Fibroblast of upper back skin (primary cell): Measurements from ENCODE around the gene MCTP2.

Source experiments
- DNase-seq: peaks from one replicate; pipeline ENCODE4 v3.0.0-alpha.2; 2013

MCTP2 gene

DNA sequence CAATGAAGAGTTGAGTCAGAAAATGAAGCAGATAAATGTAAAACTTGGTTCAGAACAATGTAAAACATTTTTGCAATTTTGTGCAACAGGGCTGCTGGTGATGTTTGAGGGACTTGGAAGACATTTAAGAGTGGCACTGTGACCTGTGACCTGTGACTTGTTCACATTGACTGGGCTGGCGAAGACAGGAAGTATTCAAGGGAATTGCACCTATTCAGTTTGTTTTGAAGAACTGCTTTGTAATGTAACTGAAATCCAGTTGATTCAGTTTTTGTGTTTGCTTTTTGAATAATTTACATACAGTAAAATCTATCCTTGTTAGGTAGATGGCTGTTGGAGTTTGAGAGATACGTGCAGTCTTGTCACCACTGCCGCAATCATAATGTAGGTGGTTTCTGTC lies 35.4 kb downstream of the MCTP2 start:
- DNase-seq = no peak

DNA sequence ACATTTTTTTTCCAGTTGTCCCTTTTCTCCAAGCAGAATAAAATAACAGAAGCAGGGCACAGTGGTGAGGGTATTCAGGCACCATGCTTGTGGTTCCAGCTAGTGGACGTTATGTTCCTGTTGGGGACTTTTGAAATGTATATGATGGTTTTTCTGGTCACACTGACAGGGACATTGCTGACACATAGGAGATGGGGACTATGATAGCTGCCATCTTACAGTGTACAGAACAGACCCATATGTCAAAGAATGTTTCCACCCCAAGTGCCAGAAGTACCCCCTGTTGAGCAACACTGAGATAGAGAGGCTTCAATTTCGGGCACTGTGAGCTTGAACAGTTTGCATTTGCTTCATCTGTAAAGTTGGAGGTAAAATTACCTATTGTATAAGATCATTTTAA lies 38.6 kb downstream of the MCTP2 start:
- no peak for DNase-seq

DNA sequence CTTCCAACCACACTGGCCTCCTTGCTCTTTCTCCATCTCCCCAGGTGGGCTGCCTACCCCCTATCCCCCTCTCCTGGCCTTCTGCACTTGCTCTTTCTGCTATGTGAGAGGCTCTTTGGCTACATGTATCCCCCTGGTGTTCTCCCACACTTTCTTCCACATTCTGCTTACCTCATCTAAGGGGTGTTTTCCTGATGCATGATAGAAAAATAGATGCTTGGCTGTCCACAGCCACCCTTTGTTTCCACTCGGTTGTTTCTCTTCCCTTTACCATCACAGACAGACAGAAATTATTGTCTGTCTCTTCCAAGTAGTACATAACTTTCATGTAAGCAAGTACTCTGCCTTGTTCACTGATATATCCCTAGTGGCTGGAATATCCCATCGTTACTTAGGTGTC lies 39.2 kb downstream of the MCTP2 start:
- DNase-seq = no peak

DNA sequence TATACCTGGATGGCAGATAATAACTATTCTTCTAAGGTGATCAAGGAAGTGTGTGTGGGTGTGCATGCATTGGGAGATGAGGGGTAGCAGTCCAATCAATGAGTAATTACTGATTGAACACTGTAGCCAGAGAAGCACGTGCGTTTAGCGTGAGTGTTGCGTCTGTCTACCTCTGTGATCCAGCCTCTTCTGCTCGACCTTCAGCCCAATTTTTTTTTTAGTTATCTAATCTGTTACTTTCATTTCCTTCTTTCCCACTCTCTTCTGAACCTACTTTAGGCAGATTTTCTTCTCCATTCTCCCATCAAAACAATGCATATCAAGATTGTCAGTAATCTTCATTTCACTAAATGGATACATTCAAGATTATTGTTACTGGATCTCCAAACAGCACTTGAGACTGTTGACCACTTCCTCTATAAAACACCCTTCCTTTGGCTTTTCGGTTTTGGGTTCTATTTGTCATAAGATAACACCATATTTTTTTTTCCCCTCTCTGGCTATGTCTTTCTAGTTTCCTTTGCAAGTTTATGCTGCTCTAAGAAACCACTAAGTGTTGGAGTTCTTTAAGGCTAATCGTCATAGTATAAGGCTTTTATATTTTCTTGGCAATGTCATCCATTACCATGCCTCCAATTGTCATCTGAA lies 41.0 kb downstream of the MCTP2 start:
- DNase-seq = no peak

DNA sequence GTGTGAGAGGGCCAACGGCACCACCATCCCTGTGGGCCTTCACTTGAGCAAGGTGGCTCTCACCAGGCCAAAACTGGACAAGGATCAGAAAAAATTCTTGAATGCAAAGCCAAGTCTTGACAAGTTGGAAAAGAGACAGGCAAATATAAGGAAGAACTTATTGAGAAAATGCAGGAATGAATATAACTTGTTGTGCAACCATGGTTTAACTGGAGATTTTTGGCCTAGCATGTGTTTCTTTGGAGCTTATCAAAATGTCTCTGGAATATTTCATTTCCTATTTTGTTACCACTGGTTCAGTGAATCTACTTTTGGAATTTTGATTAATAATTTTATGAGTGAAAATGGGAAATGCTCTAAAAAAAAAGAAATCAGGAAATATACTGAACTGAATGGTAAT lies 42.5 kb downstream of the MCTP2 start:
- DNase-seq = no peak

DNA sequence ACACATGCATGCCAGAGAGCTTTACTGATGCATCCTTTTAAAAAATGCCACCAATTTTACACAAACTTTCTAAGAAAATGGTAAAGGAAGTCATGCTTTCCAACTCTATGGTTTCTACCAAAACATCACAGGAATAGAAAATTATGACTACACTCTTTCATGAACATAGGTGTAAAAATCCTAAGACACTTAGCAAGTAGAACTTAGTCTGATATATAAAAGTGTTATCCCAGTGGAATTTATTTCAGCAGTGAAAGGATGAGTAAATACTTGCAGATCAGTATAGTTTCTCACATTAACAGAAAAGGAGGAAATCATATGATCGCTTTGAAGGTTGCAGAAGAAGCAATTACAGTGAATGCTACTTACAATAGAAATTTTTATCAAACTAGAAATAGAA lies 43.4 kb downstream of the MCTP2 start:
- DNase-seq = no peak

DNA sequence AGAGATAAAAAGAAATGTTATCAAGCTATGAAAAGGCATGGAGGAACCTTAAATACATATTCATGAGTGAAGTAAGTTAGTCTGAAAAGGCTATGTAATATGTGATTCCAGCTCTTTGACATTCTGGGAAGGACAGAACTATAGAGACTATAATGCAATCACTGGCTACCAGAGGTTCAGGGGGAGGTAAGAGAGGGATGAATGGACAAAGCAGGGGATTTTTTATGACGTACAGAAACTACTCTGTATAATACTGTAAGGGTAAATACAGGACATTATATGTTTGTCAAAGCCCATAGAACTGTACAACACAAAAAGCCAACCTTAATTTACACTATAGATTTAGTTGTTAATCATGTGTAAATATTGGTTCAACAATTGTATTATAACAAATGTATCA lies 46.1 kb downstream of the MCTP2 start:
- no peak for DNase-seq

DNA sequence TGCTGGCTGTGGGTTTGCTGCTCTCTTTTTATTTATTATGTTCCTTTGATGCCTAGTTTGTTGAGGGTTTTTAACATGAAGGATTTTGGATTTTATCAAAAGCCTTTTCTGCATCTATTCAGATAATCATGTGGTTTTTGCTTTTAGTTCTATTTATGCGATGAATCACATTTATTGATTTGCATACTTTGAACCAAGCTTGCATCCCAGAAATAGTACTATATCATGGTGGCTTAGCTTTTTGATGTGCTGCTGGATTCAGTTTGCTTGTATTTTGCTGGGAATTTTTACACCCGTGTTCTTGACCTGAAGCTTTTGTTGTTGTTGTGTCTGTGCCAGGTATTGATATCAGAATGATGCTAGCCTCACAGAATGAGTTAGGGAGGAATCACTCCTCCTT lies 48.4 kb downstream of the MCTP2 start:
- no peak for DNase-seq

DNA sequence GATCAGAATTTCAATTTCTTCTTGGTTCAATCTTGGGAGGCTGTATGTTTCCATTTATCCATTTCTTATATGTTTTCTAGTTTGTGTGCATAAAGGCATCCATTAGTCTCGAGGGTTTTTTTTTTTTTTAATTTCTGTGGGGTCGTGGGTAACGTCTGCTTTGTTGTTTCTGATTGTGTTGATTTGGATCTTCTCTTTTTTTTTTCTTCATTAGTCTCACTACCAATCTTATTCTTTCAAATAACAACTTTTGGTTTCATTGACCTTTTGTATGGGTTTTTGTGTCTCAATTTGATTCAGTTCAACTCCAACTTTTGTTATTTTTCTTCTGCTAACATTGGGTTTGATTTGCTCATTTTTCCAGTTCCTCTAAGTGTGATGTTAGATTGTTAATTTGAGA lies 48.9 kb downstream of the MCTP2 start:
- no peak for DNase-seq

DNA sequence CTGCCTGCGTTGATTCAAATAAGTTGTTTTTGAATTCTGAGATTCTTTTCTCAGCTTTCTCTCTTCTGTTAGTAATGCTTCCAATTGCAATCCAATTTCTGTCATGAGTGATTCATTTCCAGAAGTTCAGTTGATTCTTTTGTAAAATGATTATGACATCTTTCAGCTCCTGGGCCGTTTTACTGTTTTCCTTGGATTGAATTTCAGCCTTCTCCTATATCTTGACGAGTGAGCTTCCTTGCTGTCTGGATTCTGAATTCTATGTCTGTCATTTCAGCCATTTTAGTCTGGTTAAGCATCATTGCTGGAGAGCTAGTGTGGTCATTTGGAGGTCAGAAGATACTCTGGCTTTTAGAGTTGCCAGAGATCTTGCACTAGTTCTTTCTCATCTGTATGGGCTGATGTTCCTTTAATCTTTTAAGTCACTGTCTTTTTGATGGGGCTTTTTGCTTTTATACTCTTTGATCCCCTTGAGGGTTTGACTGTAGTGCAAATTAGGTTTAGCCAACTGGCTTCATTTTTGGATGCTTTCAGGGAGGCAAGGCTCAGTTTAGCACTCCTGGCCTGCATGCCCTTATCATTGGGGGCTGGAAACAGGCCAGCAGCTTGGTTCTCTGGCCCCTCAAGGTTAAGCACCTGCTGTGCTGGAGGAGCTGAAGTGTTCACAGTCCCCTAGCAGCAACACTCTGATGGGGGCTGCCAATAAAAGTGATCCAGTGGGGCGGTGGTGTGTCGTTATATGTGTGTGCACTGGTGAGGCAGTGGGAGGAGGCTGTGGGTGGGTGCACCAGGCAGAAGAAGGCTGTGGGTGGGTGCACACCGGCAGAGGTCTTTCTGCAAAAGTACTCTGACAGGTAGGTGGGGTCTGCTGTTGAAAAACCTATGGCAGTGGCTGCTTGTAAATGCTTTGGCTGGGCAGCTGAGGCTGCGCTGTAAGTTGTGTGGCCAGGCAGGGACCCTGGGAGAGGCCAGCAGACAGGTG lies 51.2 kb downstream of the MCTP2 start:
- peak; percentile 65 for DNase-seq

DNA sequence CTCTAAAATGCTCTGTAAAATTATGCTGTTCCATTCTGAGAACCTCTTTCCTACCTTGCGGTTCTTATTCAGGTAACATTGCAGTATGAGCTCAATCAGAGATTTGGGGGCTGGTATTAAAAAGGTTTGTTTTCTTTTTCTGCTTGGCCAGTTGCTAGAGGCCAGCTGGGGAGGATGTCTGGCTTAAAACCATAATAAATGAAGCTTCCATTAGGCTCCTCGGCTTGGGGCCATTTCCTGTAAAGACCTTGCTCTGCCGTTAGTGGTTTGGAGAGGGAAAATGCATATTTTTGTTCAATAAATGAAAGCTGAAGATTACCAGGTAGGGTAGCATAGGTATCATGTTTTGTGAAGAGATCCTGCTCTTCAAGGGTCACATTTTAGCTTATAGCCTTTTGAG lies 55.2 kb downstream of the MCTP2 start:
- no peak for DNase-seq

DNA sequence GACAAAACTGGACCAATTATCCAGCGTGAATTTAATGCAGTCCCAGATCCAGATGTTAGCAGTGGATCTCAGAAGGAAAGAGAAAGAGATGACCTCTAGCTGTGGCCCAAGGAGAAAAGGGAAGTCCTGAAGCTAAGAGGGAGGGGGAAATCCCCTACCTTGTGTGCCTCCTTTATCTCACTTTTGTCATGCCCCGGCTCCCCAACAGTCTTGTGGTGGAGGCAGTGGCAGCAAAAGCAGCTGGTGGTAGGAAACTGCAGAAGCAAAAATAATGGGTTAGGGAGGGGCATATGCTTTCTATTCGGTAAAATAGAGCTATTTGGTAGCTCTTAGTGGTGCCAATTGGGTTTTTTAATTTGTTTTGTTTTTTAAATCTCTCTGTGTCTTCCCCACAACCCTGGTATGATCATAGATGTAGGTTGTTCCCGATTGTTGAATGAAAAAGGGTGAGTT lies 56.5 kb downstream of the MCTP2 start:
- no peak for DNase-seq

DNA sequence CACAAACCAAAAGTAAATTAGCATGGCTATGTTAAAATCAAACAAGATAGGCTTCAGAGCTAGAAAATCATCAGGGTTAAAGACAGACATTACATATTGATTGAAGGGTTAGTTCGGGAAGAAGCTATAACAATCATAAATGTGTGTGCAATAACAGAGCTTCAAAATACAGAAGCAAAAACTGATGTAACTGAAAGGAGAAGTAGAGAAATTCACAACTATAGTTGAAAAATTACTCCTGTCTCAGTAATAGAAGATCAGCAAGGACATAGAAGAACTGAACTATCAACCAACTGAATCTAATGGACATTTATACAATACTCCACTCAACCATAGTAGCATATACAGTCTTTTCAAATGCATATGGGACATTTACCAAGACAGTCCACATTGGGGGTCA lies 59.4 kb downstream of the MCTP2 start:
- DNase-seq = no peak

DNA sequence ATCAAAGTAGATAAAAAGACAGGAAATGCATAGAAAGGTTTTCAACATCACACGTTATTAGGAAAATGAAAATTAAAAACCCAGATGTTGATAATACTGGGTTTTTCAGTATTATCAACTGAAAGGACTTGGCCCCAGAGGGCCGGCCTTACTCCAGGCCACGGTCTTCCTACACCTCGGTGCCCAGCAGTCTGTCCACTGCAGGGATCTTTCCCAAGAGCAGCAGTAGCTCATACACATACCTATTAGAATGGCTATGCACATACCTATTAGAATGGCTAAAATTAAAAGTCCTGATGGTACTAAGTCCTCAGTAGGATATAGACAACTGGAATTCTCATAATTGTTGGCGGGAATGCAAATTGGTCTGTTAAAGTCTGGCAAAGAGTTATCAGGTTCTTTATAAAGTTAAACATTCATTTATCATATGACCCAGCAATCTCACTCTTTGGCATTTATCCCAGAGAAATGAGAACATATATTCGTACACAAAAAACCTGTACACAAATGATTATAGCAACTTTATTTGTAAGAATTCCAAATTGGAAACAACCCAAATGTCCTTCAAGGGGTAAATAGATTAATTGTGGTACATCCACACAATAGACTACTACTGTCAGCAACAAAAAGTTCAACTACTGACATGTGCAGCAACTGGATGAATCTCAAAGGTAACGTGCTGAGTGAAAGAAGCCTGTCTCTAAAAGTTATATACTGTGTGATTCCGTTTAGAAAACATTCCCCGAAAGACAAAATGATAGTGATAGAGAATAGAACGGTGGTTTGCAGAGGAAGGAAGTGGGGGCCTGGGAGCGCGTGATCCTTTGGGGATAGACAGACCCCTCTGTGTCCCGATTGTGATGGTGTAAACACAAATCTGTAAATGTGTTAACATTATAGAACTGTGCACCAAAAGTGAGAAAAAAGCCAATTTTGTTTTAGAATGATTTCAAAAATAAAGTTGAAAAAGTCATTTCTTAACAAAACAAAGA lies 62.3 kb downstream of the MCTP2 start:
- no peak for DNase-seq

DNA sequence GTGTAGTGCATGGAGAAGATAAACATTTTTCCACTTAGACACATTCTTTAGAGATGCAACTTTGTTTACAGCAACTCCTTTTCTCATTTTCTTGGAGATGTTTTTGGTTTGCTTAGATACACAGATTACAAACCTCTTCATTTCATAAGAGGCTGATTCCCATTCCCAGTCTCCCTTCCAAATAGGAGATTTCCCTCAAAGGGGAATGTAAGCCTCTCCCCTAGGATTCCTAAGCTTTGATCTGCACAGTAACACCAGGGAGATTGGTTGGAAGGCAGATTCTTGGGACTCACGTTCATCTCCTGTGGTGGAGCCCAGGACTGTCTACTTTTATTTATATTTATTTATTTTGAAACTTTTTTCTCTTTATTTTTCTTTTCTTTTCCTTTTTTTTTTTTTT lies 63.2 kb downstream of the MCTP2 start:
- peak; percentile 27 for DNase-seq

DNA sequence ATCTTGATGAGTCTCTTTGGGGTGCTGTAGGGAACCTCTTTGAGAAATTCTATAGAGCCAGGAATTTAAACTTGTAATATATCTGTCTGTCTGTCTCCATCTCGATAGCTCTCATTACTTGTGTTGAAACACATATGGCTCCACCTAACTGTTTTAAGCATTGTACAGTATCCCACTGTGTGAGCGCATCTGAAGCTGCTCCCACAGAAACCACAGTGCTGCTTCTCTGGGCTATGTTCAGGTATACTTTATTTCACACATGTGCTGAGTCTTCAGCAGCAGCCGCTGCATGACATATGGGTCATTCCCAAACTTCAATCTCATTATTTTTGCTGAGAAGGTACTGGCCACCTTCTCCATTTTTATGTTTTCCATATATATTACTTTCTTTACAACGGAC lies 63.9 kb downstream of the MCTP2 start:
- DNase-seq = no peak

DNA sequence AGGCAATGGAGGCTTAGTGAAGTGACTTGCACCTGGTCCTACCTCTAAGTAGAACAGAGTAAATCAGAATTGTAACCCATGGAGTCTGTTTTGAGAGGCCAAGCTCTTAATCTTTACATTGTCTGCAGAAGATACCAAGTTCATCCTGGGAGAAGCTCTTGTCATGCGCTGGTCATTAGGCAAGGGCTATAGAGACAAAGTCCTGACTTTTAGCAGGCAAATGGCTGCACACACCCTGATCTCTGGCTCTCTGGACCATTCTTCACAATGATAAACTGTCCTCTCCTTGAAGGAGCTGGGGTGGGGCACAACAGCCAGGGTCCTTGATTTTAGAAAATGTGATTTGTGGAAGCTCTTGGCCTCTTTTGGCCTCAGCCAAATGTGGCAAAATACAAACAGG lies 65.4 kb downstream of the MCTP2 start:
- no peak for DNase-seq

DNA sequence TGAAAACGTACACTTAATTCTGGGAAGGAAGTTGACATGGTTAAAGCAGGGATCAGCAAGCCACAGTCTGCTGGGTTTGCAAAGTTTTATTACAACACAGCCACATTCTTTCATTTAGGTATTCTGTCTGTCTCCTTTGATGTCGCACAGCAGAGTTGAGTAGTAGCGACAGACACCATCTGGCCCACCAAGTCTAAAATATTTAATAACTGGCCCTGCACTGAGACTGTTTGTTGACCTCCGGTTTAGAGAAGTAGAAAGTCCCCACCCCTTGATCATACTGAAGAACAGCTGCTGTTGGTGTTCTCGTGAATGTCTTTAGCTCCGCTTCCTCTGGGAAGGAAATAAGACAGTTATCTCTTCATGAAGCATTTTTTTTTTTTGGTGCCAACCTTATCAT lies 66.2 kb downstream of the MCTP2 start:
- peak; percentile 13 for DNase-seq

DNA sequence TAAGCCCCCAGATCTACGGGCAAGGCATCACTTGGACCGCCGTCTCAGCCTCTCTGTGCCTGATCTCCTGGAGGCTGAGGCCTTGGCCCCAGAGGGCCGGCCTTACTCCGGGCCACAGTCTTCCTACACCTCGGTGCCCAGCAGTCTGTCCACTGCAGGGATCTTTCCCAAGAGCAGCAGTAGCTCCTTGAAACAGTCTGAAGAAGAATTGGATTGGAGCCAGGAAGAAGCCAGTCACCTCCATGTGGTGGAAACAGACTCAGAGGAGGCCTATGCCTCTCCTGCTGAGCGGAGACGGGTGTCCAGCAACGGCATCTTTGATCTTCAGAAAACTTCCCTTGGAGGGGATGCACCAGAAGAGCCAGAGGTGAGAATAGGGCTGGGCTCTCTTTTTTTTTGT lies 67.0 kb downstream of the MCTP2 start:
- peak; percentile 32 for DNase-seq

DNA sequence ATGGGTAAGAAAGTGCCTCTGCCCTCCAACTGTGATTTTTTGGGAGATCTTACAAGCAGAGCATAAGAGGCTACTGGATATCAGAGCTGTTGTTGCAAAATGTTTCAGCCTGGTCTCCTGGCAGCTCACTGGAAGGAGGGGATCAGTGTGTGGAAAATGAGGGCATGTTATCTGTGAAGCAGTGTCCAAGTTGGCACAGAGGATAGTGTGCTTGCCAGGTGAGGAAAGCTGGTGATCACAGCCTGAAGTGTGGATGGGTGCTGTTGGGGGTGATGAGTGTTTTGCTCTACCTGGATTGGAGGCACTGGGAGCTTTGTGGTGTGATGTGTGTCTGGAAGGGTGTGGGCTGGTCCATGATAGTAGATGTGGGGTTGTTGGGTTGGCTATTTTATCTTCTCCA lies 69.3 kb downstream of the MCTP2 start:
- no peak for DNase-seq

DNA sequence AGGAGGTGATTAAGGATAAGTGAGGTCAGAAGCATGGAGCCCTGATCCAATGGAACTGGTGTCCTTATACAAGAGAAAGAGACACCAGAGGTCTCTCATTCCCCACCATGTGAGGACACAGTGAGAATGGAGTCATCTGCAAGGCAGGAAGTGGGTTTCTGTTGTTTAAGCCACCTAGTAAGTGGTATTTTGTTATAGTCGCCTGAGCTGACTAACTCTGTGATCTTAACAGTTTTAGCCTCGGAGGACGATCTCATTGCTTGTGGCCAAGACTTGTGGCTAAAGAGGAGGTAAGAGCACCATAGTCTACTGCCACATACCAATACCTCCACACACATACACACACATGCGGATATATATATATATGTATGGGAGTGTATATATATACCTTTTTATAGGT lies 73.8 kb downstream of the MCTP2 start:
- DNase-seq = peak; percentile 17

DNA sequence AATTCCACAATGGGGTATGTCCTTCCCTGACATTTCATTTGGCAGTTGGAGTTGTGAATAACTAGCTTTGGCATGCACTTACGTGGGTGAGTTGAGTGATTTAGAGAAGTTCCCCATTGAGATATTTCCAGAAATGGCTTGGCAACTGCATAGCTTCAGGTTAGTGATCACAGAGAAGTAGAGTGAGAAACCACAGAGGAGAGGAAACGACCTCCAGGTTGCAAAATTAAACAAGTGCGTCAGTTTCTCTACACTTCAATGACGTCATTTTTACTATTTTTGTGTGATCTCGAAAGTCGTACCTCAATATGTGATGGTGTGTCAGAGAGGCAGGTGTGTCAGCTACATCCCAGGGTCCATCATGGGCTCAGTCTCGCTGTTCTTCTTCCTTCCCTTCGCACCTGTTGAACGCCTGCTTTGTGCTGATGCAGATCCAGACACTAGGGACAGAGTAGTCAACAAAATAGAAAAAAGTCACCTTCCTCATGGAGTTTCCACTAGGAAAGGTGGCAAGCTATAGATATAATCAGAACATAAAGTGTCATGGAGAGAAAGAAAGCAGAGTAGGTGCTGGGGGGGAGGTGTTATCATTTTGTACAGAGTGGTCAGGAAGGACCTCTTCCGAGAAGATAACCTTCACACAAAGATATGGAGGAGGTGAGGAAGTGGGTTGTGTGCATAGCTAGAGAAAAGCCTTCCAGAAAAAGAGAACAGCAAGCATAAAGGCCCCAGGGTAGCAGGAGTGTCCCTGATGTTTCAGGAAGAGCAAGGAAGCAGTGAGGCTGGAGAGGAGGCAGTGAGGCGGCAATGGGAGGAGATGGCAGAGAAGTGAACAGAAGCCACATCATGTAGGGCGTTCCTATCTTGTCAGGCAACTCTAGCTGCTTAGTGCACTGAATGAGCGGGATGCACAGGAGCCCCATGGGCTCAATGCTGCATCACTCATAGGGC lies 75.6 kb downstream of the MCTP2 start:
- DNase-seq = peak; percentile 80
